ENCODE results near the gene ORC3.
A peak's percentile ranks its signal among the peaks of the same experiment; 100 is the strongest.

Gene ORC3

GRCh38 chr6:87588756-87589407, 1.1 kb upstream of the ORC3 start:
- H3K27ac ChIP-seq (ENCODE audit: extremely low read depth, low read depth, low read length): peak overlapping the region; percentile 58; the same call in 1 of the 2 replicates
- TF ChIP-seq ZSCAN16 (tag by site-specific recombination; IDR thresholded peaks at IDR 0.05) (no peak), BCL11A (tag by site-specific recombination; IDR thresholded peaks at IDR 0.05; ENCODE audit: low read depth) (no peak), SP2 (tag by site-specific recombination; IDR thresholded peaks at IDR 0.05) (peak; percentile 30; the same call in 1 of the 2 replicates), ZNF335 (tag by site-specific recombination; conservative IDR thresholded peaks at IDR 0.05) (0 out of 2 replicates have a peak, but pooled peaks have one; percentile 33), EGR2 (tag by site-specific recombination; IDR thresholded peaks at IDR 0.05; ENCODE audit: low read depth) (no peak)
- POLR2A ChIA-PET: interaction anchor here (0.6 to 1.9 kb wide), 9 partner anchors 12 to 271 kb away, joined by 3 to 13 read pairs (median 4); partner anchors contain the start of genes AKIRIN2 and SLC35A1

GRCh38 chr6:87590417-87590880, 514 bp downstream of the ORC3 start:
- POLR2A ChIA-PET: interaction anchor here (1.4 to 1.9 kb wide), 2 partner anchors 112 to 198 kb away, joined by 4 to 13 read pairs; partner anchors contain the start of gene AKIRIN2
- Histone ChIP-seq H3K36me3 (ENCODE audit: control insufficient read depth in 2 of 2, insufficient read depth in 1 of 2, low read length in 2 of 2) (peaks cover 14 to 39% of the 10 kb centered on the region in 2 experiments), H3K9me3 (ENCODE audit: control insufficient read depth, insufficient read depth, low read depth, low read length) (no peaks in the 10 kb centered on the region), H3K27ac (ENCODE audit: extremely low read depth, low read depth, low read length) (peak overlapping the region; percentile 66), H3K4me1 (ENCODE audit: control insufficient read depth, insufficient read depth, low read length) (peaks cover 4% of the 10 kb centered on the region; the same call in 1 of the 2 replicates), H3K4me3 (ENCODE audit: low read depth, low read length) (peak overlapping the region; percentile 90)
- TF ChIP-seq ZFP69B (tag by site-specific recombination; IDR thresholded peaks at IDR 0.05): no peak
- TF ChIP-seq ZNF2 (tag by site-specific recombination; IDR thresholded peaks at IDR 0.05): 0 out of 2 replicates have a peak, but pooled peaks have one; percentile 0
- TF ChIP-seq PRDM1 (tag by site-specific recombination; IDR thresholded peaks at IDR 0.05): peak; percentile 96
- TF ChIP-seq ZBTB17 (tag by site-specific recombination; IDR thresholded peaks at IDR 0.05): peak; percentile 74; the same call in 1 of the 2 replicates
- peak; percentile 3; the same call in 1 of the 2 replicates for TF ChIP-seq ZNF335 (tag by site-specific recombination; conservative IDR thresholded peaks at IDR 0.05)
- CTCF ChIA-PET: interaction anchor here (0.6 kb wide), 2 partner anchors 11 to 109 kb away, joined by 3 read pairs; no protein-coding TSS in a partner anchor

More at GRCh38 chr6:87588756-87589407, 1.1 kb upstream of the ORC3 start:
- Histone ChIP-seq H3K36me3 (ENCODE audit: control insufficient read depth in 2 of 2, insufficient read depth in 1 of 2, low read length in 2 of 2) (peaks cover 8 to 37% of the 10 kb centered on the region in 2 experiments; a peak in 2 of 3 replicates), H3K9me3 (ENCODE audit: control insufficient read depth, insufficient read depth, low read depth, low read length) (no peaks in the 10 kb centered on the region), H3K4me3 (ENCODE audit: low read depth, low read length) (peak overlapping the region; percentile 90), H3K4me1 (ENCODE audit: control insufficient read depth, insufficient read depth, low read length) (peaks cover 4% of the 10 kb centered on the region; the same call in 1 of the 2 replicates)
- CTCF ChIA-PET: interaction anchor here (0.6 to 1.5 kb wide), 5 partner anchors 9 to 340 kb away, joined by 3 to 5 read pairs (median 4); no protein-coding TSS in a partner anchor

- CTCF ChIA-PET: interaction anchor here (0.6 kb wide), 2 partner anchors 10 to 109 kb away, joined by 3 read pairs; no protein-coding TSS in a partner anchor
- peaks cover 20 to 42% of the 10 kb centered on the region in 2 experiments for H3K36me3 ChIP-seq (ENCODE audit: control insufficient read depth in 2 of 2, insufficient read depth in 1 of 2, low read length in 2 of 2)
- peak; percentile 84 for TF ChIP-seq REST (tag by site-specific recombination; IDR thresholded peaks at IDR 0.05)
- TF ChIP-seq ZNF19 (tag by site-specific recombination; IDR thresholded peaks at IDR 0.05; ENCODE audit: low read depth): no peak
- TF ChIP-seq ZNF768 (tag by site-specific recombination; IDR thresholded peaks at IDR 0.05): no peak
- TF ChIP-seq OSR2 (tag by site-specific recombination; IDR thresholded peaks at IDR 0.05): no peak
- no peak for TF ChIP-seq ZNF585B (tag by site-specific recombination; IDR thresholded peaks at IDR 0.05)
- no peak for TF ChIP-seq ZNF645 (tag by site-specific recombination; IDR thresholded peaks at IDR 0.05)
- H3K27ac ChIP-seq (ENCODE audit: extremely low read depth, low read depth, low read length): no peak overlapping the region
- POLR2A ChIA-PET: no interaction called here
- H3K4me1 ChIP-seq (ENCODE audit: control insufficient read depth, insufficient read depth, low read length): peaks cover 4% of the 10 kb centered on the region; the same call in 1 of the 2 replicates
- H3K4me3 ChIP-seq (ENCODE audit: low read depth, low read length): peak overlapping the region; percentile 90
- no peaks in the 10 kb centered on the region for H3K9me3 ChIP-seq (ENCODE audit: control insufficient read depth, insufficient read depth, low read depth, low read length)
Measured at GRCh38 chr6:87590990-87591389, 1.1 kb downstream of the ORC3 start.
